K562 (cell line): ENCODE data around the gene EXOC6. TPM values are rescaled to one million over a fixed set of nuclear protein-coding genes. Genes with fewer than 3 reads are reported as not detected.

Experiments used
- ARID1B ChIP-seq: fragments of 450-650 bp; IDR thresholded peaks from 2 replicates; pipeline ENCODE4 v1.6.1; 2016; ENCODE audit warnings: antibody characterized with exemption, mild to moderate bottlenecking, inconsistent platforms
- BHLHE40 ChIP-seq: IDR thresholded peaks from 2 replicates; pipeline ENCODE4 v1.6.1; 2011; ENCODE audit warnings: low read length, improper control_type of control experiment
- CBX3 ChIP-seq, 2 experiments: IDR thresholded peaks; 1 replicate in 1 of 2; 2 replicates in 1 of 2; pipeline ENCODE4 v1.6.1; 2012; ENCODE audit warnings: inconsistent platforms in 2 of 2, low read length in 2 of 2, borderline replicate concordance in 1 of 2, control low read depth in 1 of 2
- CHD4 ChIP-seq: fragments of 200-600 bp; sonication (generic); IDR thresholded peaks from 3 replicates; pipeline ENCODE4 v1.6.1; 2012; ENCODE audit warnings: low read depth, mild to moderate bottlenecking, mixed read lengths, low read length, inconsistent platforms; ENCODE audit not compliant: insufficient read depth, insufficient replicate concordance, poor library complexity, severe bottlenecking
- COPS2 ChIP-seq: fragments of 450-650 bp; conservative IDR thresholded peaks from 2 replicates; pipeline ENCODE4 v1.6.1; 2016; ENCODE audit warnings: mild to moderate bottlenecking, moderate library complexity
- ELF1 ChIP-seq: fragments of 200-800 bp; sonication (Bioruptor generic); IDR thresholded peaks from 2 replicates; pipeline ENCODE4 v1.6.1; 2016; ENCODE audit warnings: missing genetic modification characterization, missing compliant biosample characterization
- FIP1L1 ChIP-seq: fragments of 200-400 bp; formaldehyde crosslinking; IDR thresholded peaks from 2 replicates; pipeline ENCODE4 v1.6.1; 2018; ENCODE audit warnings: mild to moderate bottlenecking, low read depth, low read length; ENCODE audit not compliant: poor library complexity, severe bottlenecking
- FUS ChIP-seq: fragments of 200-400 bp; formaldehyde crosslinking; optimal IDR thresholded peaks from 2 replicates; pipeline ENCODE3; 2017; ENCODE audit warnings: low read depth, low read length
- HDAC3 ChIP-seq: fragments of 450-650 bp; IDR thresholded peaks from 2 replicates; pipeline ENCODE4 v1.6.1; 2018; ENCODE audit warnings: borderline replicate concordance, mild to moderate bottlenecking, moderate library complexity; ENCODE audit not compliant: partially characterized antibody
- HMG20A ChIP-seq: fragments of 450-650 bp; formaldehyde crosslinking; conservative IDR thresholded peaks from 2 replicates; pipeline ENCODE4 v1.4.0; 2020; ENCODE audit warnings: mild to moderate bottlenecking, mixed read lengths
- MCM7 ChIP-seq, 2 experiments: fragments of 450-650 bp; IDR thresholded peaks; 2 replicates each; pipeline ENCODE4 v1.6.1; 2016 to 2018
- MITF ChIP-seq: IDR thresholded peaks from 2 replicates; pipeline ENCODE4 v1.6.1; 2014; ENCODE audit warnings: antibody characterized with exemption
- POLR2H ChIP-seq: IDR thresholded peaks from 2 replicates; pipeline ENCODE4 v1.6.1; 2016; ENCODE audit warnings: missing genetic modification characterization, low read depth, mild to moderate bottlenecking, control low read depth, missing compliant biosample characterization, moderate library complexity
- PTTG1 ChIP-seq: fragments of 450-650 bp; IDR thresholded peaks from 2 replicates; pipeline ENCODE4 v1.6.1; 2016; ENCODE audit warnings: low read depth, mild to moderate bottlenecking, missing genetic modification characterization, missing compliant biosample characterization
- PURB ChIP-seq: sonication (generic); formaldehyde crosslinking; IDR thresholded peaks from 2 replicates; pipeline ENCODE4 v1.9.0; 2021; ENCODE audit warnings: low read depth, mild to moderate bottlenecking, missing genetic modification reagents
- RBBP5 ChIP-seq: fragments of 200-600 bp; sonication (generic); IDR thresholded peaks from 2 replicates; pipeline ENCODE4 v1.6.1; 2012; ENCODE audit warnings: borderline replicate concordance, mild to moderate bottlenecking, low read length, control low read depth, inconsistent platforms; ENCODE audit not compliant: insufficient read depth, poor library complexity, severe bottlenecking
- RBM17 ChIP-seq: fragments of 200-400 bp; formaldehyde crosslinking; IDR thresholded peaks from 2 replicates; pipeline ENCODE4 v1.6.1; 2017; ENCODE audit warnings: low read depth, mild to moderate bottlenecking, low read length, borderline replicate concordance
- TAF9B ChIP-seq: fragments of 450-650 bp; IDR thresholded peaks from 2 replicates; pipeline ENCODE4 v1.6.1; 2018; ENCODE audit warnings: mild to moderate bottlenecking; ENCODE audit not compliant: partially characterized antibody
- TCF7 ChIP-seq: sonication (generic); IDR thresholded peaks from 2 replicates; pipeline ENCODE4 v1.6.1; 2016; ENCODE audit warnings: antibody characterized with exemption, borderline replicate concordance
- TFAP4 ChIP-seq: sonication (generic); formaldehyde crosslinking; IDR thresholded peaks from 2 replicates; pipeline ENCODE4 v1.8.0; 2022; ENCODE audit warnings: missing genetic modification reagents, mild to moderate bottlenecking, moderate library complexity, borderline replicate concordance
- ZC3H4 ChIP-seq: sonication (generic); formaldehyde crosslinking; IDR thresholded peaks from 2 replicates; pipeline ENCODE4 v1.9.0; 2021; ENCODE audit warnings: missing genetic modification reagents, borderline replicate concordance
- ZNF124 ChIP-seq: sonication (generic); formaldehyde crosslinking; IDR thresholded peaks from 2 replicates; pipeline ENCODE4 v1.8.1; 2022; ENCODE audit warnings: missing genetic modification reagents
- ZNF224 ChIP-seq: sonication (generic); formaldehyde crosslinking; IDR thresholded peaks from 2 replicates; pipeline ENCODE4 v1.8.0; 2022; ENCODE audit warnings: mild to moderate bottlenecking, missing genetic modification reagents
- polyA plus RNA-seq, 8 experiments: library from polyadenylated mRNA; depleted of rRNA in 4 of 8; stranded (reverse) in 5 of 8; unstranded in 3 of 8; fragments of >200 nt; fragmentation: Nextera tagmentation in 2 of 8; fragmentation: Illumina TruSeq in 1 of 8; extraction: Ambion mirVana in 2 of 8; extraction: Trizol in 1 of 8; gene quantifications; 2 replicates each; pipeline versions ENCODE4 v1.2.1 to v1.2.3, GENCODE V29; 2011 to 2014; ENCODE audit warnings: inconsistent platforms in 1 of 8, missing spikeins in 1 of 8
- total RNA-seq, 7 experiments: library from RNA; depleted of rRNA in 6 of 7; stranded (reverse); fragments of >200 nt in 6 of 7; fragmentation: Illumina TruSeq in 2 of 7; extraction: Trizol in 2 of 7; gene quantifications; 2 replicates each; pipeline versions ENCODE4 v1.2.1 to v1.2.3, GENCODE V29; 2011 to 2021; ENCODE audit warnings: low replicate concordance in 1 of 7
- TF ChIP-seq, protein P1 (sequence below): fragments of 250-450 bp; sonication (Bioruptor Pico); IDR thresholded peaks from 2 replicates; pipeline ENCODE4 v1.6.1; 2021; ENCODE audit warnings: mild to moderate bottlenecking
- TF ChIP-seq, protein P2 (sequence below): fragments of 450-650 bp; IDR thresholded peaks from 2 replicates; pipeline ENCODE4 v1.7.1; 2018; ENCODE audit warnings: mild to moderate bottlenecking, low read depth; ENCODE audit not compliant: partially characterized antibody

Gene EXOC6
- total and polyA plus RNA-seq, 9 of the 15 experiments (the other 6 are each of a cell fraction or from before 2014, with no cell fraction given) = 13.9 to 42.8 (median 24.9) TPM

DNA sequence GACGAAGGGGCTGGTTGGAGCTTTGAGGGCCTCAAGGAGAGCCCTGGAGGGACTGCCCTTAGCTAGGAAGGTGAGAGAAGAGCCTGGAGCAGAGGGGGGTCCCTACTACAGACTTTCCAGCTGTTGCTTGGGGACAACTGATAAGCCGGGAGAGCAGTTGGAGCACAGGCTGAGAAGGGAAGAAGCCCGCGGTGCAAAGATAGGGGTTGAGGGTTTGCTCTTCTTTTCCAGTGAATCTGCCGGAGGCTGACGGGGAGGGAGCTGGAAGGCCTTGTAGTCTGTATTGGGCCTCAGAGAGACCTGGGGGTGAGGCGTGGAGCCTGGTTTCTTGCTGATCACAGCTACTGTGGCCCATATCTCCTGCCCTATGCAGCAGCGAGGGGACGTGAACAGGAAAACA, 249.1 kb downstream of the EXOC6 start (continued):
- no peak for TF ChIP-seq FUS
- TF ChIP-seq, protein P1, sequence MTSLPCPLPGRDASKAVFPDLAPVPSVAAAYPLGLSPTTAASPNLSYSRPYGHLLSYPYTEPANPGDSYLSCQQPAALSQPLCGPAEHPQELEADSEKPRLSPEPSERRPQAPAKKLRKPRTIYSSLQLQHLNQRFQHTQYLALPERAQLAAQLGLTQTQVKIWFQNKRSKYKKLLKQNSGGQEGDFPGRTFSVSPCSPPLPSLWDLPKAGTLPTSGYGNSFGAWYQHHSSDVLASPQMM = no peak
- no peak for TF ChIP-seq MCM7 (IDR thresholded peaks at IDR 0.05)
- TF ChIP-seq PTTG1 (tag) = no peak
- no peak for TF ChIP-seq PURB (CRISPR knock-in tag)
- TF ChIP-seq RBBP5 = peak; percentile 33
- TF ChIP-seq CHD4 = no peak
- no peak for TF ChIP-seq ZC3H4 (CRISPR knock-in tag)
- TF ChIP-seq, protein P2, sequence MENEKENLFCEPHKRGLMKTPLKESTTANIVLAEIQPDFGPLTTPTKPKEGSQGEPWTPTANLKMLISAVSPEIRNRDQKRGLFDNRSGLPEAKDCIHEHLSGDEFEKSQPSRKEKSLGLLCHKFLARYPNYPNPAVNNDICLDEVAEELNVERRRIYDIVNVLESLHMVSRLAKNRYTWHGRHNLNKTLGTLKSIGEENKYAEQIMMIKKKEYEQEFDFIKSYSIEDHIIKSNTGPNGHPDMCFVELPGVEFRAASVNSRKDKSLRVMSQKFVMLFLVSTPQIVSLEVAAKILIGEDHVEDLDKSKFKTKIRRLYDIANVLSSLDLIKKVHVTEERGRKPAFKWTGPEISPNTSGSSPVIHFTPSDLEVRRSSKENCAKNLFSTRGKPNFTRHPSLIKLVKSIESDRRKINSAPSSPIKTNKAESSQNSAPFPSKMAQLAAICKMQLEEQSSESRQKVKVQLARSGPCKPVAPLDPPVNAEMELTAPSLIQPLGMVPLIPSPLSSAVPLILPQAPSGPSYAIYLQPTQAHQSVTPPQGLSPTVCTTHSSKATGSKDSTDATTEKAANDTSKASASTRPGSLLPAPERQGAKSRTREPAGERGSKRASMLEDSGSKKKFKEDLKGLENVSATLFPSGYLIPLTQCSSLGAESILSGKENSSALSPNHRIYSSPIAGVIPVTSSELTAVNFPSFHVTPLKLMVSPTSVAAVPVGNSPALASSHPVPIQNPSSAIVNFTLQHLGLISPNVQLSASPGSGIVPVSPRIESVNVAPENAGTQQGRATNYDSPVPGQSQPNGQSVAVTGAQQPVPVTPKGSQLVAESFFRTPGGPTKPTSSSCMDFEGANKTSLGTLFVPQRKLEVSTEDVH = no peak
- no peak for TF ChIP-seq HDAC3
- TF ChIP-seq FIP1L1 = no peak
- TF ChIP-seq POLR2H (tag) = no peak
- TF ChIP-seq CBX3 (IDR thresholded peaks at IDR 0.05; ENCODE audit: borderline replicate concordance in 1 of 2, low read length in 2 of 2) = no peak
- TF ChIP-seq BHLHE40 = no peak
- TF ChIP-seq ARID1B = peak; percentile 24; the same call in 1 of the 2 replicates
- TF ChIP-seq TFAP4 = peak; percentile 43; the same call in 1 of the 2 replicates
- TF ChIP-seq COPS2 = no peak
- TF ChIP-seq ZNF124 (CRISPR knock-in tag) = no peak
- no peak for TF ChIP-seq ELF1 (tag)
- TF ChIP-seq MITF = no peak
- TF ChIP-seq ZNF224 (CRISPR knock-in tag) = no peak
- no peak for TF ChIP-seq RBM17
- TF ChIP-seq HMG20A (CRISPR knock-in tag) = no peak
- no peak for TF ChIP-seq TAF9B
- no peak for TF ChIP-seq TCF7
